Measurements from ENCODE around the gene MYO3A.

GRCh38 chr10:25896421-25896820, 37.6 kb upstream of the MYO3A start:
- no peak for TF ChIP-seq CTCF (IDR thresholded peaks at IDR 0.05)
- TF ChIP-seq POLR2A (IDR thresholded peaks at IDR 0.05), result no peak
